Measurements from ENCODE around the gene PMM2.

GRCh38 chr16:8852534-8852933, 54.9 kb downstream of the PMM2 start:
- TF ChIP-seq PKNOX1 (IDR thresholded peaks at IDR 0.05) (no peak), LEF1 (IDR thresholded peaks at IDR 0.05; ENCODE audit: borderline replicate concordance) (no peak), FOXA1 (IDR thresholded peaks at IDR 0.05) (no peak), TARDBP (IDR thresholded peaks at IDR 0.05) (no peak), SUZ12 (IDR thresholded peaks at IDR 0.05) (no peak), BHLHE40 (IDR thresholded peaks at IDR 0.05; ENCODE audit: borderline replicate concordance) (no peak), ARNT (IDR thresholded peaks at IDR 0.05) (no peak), NFRKB (IDR thresholded peaks at IDR 0.05) (no peak), L3MBTL2 (conservative IDR thresholded peaks at IDR 0.05) (no peak), ELF4 (IDR thresholded peaks at IDR 0.05) (no peak), FOXM1 (IDR thresholded peaks at IDR 0.05; ENCODE audit: borderline replicate concordance) (no peak), SP1 (IDR thresholded peaks at IDR 0.05) (no peak), HDGF (IDR thresholded peaks at IDR 0.05; ENCODE audit: borderline replicate concordance) (no peak)
